ENCODE measurements around the gene HIPK1.
"Not testable (repeated sequence)": the region's sequence is repeated elsewhere in the genome, so short reads cannot be mapped to it uniquely, and the experiment has no call there.

HIPK1 gene

DNA sequence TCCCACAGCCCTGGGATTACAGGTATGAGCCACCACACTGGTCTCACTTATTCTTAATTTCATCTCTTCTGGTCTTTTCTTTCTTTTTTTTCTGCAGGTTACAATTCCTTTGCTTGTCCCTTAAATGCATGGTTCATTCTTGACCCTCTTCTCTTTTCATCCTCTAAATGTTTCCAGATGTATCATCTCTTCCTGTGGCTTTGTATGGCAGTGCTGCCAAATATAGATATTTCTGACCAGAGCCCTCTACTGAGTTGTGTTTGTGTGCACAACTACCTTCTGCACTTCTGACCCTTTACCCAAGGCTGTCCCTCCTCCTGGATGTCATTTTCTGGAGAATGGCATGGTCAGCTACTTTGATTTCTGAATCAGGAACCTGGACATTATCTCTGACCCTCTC, 82.7 kb downstream of the HIPK1 start:
- no peak for DNase-seq (ENCODE audit: low read depth)

DNA sequence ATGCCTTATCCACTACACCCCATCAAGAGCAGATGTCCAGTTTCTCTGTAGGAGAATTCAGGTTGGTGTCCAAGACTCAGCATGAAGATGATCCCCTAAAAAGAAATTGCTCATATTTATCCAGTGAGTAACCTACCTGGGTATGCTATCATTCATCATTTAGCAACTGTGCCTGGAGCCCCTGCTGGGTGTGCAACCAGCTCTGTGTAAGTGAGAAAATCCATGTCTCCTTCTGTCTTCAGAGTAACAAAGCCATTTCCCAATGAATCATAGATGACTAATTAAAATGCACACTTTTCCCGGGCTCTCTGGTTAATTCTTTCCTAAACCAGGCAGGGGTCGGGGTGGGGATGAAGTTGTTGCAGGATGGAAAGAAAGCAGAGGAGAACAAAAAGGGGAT, 86.0 kb downstream of the HIPK1 start:
- DNase-seq (ENCODE audit: low read depth) = no peak

DNA sequence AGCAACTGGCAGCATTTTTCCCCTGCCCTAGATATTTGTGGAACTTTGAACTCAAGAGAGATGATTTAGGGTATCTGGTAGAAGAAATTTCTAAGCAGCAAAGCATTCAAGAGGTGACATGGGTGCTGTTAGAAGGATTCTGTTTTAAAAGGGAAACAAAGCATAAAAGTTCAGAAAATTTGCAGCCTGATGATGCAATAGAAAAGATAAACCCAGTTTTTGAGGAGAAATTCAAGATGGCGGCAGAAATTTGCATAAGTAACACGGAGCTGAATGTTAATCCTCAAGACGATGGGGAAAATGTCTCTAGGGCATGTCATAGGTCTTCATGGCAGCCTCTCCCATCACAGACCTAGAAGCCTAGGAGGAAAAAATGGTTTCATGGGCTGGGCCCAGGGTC, 90.6 kb downstream of the HIPK1 start:
- DNase-seq (ENCODE audit: low read depth) = not testable (repeated sequence)

DNA sequence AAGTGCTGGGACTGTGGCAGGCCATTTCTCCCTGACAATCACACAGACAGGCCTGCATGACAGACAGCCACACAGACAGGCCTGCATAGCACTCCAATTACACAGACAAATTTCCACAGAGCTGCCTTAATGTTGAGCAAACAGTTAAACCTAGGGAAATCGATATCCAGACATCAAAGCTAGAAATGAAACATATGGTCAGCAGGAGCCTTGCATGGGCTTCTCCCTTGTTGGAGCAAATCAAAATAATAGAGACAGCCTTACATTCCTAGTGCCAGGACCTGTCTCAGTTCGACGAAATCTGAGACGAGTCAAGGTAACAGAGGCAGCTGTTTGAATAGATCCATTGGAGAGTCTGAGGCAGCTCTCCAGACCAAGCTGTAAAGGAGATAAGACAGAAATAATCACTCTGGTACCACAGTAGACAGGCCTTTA, 92.6 kb downstream of the HIPK1 start:
- DNase-seq (ENCODE audit: low read depth) = no peak

DNA sequence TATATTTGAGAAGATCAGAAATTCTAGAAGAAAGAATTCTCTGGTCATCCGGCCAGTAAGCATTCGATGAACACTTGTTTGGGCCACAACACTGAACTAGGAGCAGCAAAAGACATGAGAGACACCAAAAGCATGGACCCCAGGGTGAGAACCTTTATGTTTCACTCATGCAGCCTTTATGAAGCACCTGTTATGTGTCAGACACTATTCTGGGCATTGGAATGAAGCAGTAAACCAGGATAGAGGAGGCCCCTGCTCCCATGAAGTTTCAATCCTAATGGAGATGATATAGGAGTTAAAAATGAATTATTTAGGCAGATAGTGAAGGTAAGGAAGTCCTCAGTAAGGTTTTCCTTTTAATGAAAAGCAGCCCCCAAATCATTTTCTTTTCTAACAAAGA, 93.8 kb downstream of the HIPK1 start:
- DNase-seq (ENCODE audit: low read depth) = no peak

DNA sequence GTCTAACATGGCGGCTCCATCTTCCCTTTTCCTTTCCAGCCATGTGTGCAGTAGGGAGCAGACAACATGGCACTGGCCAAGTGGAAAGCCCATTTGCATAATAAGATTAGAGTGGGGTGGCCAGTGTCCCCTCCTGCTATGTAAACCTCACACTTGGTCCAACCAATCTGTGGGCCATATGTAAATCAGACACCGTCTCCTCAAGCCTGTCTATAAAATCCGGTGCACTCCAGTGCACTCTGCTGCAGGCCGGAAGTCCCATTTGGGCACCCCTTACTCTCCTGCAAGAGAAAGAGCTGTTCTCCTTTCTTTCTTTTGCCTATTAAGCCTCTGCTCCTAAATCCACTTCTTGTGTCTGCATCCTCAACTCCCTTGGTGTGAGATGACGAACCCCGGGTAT, 94.3 kb downstream of the HIPK1 start:
- DNase-seq (ENCODE audit: low read depth) = no peak

DNA sequence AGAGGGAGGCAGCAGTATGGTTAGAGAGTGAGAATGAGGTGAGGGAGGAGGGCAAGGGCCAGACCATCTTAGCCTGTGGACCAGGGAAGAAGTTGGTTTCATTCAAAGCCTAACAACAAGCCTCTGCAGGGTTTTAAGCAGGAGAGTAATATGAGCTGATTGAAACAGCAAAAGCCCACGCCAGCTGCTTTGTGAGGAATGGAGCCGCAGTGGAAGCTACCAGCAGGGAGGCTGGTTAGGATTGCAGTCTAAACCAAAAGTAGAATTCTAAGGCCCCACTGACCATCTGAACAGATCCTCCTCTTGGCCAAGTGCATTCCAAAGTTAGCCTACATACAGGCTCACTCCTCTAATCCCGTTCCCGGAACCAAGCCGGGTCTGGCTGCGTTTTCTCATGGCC, 94.9 kb downstream of the HIPK1 start:
- no peak for DNase-seq (ENCODE audit: low read depth)

DNA sequence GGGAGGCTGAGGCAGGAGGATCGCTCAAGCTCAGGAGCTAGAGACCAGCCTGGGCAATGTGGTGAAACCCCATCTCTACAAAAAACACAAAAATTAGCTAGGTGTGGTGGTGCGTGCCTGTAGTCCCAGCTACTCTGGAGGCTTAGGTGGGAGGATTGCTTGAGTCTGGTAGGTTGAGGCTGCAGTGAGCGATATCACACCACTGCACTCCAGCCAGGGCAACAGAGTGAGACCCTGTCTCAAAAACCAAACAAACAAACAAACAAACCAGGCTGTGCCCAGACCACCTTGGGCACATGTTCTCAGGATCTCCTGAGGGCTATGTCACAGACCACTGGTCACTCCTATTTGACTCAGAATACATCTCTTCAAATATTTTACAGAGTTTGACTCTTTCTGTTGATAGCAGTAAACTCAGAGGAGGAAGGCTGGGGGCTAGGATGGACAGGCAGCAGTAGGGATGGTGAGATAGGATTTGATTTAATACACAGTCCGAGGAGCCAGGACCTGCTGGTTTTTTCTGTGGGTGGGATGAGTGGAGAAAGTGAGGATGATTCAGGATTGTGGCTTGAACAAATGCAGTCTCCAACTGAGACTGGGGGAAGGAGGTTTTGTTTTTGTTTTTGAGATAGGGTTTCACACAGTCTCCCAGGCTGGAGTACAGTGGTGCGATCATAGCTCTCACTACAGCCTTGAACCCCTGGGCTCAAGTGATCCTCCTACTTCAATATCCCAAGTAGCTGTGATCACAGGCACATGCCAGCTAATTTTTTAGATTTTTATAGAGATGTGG, 96.7 kb downstream of the HIPK1 start:
- no peak for DNase-seq (ENCODE audit: low read depth)

DNA sequence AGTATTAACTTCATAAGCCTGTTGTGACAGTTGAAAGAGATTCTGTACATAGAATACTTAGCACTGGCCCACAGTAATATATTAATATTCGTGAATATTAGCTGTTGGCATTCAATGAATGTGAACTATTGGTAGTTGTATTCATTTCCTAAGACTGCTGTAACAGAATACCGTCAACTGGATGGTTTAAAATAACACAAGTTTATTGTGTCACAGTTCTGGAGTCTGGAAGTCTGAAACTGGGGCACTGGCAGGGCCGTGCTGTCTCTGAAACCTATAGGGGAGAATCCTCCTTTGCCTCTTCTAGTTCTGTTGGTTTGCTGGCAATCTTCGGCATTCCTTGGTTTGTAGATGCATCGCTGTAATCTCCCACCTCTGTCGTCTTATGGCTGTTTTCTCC, 97.7 kb downstream of the HIPK1 start:
- no peak for DNase-seq (ENCODE audit: low read depth)
